IPS-11a (cell line): ENCODE measurements around the gene PLG.
"Not testable (repeated sequence)": the region's sequence is repeated elsewhere in the genome, so short reads cannot be mapped to it uniquely, and the experiment has no call there.

ENCODE experiments used
- H3K4me3 ChIP-seq: one replicate; pipeline ENCODE4 v1.5.1; 2013; ENCODE audit warnings: low read depth, low read length, control low read depth

The PLG gene

DNA sequence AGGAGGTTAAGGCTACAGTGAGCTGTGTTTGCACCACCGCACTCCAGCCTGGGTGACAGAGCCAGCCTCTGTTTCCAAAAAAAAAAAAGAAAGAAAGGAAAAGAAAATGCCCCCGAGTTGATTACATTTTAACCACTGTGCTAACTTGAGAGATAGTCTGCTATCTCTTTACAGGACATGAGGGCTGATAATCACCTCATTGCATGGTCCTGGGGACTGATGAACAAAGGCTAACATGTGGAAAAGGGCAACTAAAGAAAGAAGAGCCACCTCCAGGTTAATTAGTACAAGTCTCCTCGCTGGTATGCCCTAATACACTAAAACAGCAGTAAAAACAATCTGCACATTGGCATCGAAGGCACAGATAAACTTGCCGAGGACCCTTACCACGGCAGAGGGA is 4.2 kb upstream of the PLG start:
- no peak overlapping the region for H3K4me3 ChIP-seq

DNA sequence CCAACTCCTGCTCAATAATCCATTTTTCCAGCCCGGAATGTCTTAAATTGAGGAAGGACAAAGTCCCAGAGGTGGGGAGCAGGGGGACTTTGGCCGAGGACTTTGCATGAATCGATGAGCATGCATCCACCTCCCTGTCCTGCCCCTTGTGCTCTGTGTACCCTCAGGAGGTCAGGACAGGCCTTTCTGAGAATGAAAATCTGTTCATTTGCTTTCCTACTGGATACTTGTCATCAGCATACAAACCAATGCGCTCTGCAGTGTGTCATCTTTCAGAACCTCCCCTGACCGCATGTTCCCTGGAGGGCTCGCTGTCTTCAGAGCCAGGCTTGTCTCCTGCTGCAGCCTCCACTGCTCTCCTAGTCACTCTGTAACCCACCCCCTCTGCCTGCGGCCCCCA is 2.6 kb downstream of the PLG start:
- not testable (repeated sequence) for H3K4me3 ChIP-seq

DNA sequence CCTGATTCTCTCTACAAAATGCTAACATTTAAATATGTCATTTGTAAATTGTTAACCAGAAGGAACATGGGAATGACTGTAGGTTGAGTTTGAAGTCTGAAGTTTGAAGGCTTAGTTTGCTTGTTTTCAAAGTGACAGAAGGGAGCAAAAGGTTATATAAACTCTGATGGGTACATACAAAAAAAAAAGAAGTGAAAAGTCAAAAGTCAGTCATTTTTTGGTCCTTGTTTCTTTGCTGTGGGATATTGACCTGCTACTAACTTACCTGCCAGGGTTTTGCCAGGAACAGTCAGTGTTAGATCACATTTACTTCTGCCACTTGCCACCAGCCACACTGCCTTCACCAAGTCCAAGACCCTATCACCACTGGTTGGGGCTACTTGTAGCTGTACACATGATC is 6.9 kb downstream of the PLG start:
- H3K4me3 ChIP-seq: not testable (repeated sequence)

DNA sequence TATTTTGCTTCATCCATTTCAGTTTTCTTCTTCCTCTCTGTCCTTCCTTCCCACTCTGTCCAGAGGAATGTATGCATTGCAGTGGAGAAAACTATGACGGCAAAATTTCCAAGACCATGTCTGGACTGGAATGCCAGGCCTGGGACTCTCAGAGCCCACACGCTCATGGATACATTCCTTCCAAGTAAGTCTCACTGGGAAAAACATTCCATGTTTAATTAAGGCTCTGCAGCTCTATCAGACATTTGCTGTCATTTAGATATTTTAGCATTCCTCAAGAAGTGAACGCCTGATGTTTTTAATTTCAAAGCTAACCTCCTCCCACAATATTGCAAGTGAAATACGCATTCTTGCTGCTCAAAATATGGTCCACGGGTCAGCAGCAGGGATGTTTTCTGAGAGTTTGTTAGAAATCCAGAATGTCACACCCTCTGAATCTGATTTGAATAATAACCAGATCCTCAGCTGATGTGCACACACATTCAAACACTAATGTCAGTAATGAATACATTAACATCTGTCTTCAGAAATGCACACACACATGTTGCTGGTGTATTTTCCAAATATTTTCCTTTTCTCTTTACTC is 12.8 kb downstream of the PLG start:
- H3K4me3 ChIP-seq: no peak overlapping the region

DNA sequence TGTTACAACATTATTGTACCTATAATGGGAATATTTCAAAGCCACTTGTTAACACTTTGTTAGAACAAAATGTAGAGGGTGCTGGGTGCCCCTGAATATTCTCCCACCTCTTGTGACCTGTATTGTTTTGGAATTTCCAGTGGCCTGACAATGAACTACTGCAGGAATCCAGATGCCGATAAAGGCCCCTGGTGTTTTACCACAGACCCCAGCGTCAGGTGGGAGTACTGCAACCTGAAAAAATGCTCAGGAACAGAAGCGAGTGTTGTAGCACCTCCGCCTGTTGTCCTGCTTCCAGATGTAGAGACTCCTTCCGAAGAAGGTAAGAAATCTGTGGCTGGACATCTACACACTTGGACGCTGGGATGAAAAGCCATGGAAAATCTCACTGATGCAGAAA is 28.9 kb downstream of the PLG start:
- no peak overlapping the region for H3K4me3 ChIP-seq

DNA sequence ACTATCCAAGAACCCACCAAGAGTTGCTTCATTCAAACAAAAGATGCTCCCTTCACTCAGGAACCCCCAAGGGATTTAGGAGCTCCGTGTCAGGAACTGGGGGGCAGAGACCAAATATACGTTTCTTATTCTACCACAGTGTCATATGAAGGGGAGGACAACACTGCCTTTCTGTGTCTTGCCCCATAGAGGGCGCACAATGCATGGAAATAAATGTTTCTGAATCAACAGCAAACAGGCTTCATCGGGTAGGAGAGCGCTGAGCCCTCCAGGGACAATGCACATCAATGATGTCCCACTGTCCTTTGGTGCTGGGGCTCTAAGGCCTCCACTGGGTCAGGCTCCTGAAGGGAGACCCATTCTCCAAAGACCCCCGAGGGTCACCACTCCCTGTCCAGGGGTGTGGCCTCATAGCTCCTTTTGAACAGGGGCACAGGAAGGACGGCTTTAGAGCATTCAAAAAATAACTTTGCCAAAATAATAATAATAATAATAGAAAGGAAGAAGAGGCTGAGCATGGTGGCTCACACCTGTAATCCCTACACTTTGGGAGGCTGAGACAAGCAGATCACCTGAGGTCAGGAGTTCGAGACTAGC is 31.1 kb downstream of the PLG start:
- no peak overlapping the region for H3K4me3 ChIP-seq

DNA sequence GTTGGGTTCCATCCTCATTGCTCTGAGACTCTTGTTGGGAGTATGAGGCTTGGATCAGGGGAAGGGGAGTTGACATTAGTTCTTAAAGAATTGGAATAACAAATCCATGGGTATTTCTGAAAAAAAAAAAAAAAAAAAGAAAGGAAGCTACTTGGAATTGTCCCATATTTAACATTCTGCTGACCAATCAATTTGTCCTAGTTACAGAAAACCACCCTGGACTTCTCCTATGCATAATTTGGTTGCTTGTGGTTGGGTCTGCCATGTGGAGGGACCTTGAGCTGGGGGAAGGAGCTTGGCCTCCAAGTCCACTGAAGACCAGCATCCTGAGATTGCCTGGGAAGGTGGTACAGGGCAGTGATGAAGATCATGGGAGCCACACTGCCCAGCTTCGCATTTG is 32.6 kb downstream of the PLG start:
- no peak overlapping the region for H3K4me3 ChIP-seq

DNA sequence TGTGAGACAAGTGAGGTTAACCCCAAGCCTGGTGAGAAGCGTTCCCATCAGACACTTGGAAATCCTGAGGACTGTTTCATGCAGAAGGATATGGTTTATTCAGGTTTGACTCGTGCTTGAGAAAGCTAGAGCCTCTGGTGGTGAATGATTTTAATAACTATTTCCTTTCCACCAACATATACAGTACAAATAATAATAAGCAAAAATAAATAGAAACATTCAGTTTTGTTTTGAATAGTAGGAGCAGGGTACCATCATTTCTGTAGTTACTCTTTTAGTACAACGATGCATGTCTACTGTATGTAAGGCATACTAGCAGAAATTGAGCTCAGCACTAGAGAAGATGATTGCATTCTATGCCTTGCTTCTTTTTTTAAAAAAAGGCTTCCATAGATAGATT is 33.5 kb downstream of the PLG start:
- no peak overlapping the region for H3K4me3 ChIP-seq

DNA sequence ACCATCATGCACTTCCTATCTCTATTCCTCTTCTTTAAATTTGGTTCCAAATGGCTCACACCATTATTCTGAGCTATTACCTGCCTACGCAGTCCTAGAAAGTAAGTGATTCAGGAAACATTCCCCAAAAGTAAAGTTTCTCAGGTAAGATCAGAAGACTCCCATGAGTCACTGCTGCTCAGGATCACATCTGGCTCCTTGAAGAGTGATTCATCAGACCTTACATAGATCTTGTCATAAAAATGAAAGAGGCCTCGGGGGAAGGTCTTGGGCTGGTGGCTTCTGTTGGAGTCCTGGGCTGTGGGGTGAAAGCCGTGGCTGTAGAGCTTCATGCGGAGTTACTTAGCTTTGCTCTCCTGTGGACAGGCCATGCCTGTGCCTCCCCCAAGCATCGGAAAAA is 35.9 kb downstream of the PLG start:
- no peak overlapping the region for H3K4me3 ChIP-seq

DNA sequence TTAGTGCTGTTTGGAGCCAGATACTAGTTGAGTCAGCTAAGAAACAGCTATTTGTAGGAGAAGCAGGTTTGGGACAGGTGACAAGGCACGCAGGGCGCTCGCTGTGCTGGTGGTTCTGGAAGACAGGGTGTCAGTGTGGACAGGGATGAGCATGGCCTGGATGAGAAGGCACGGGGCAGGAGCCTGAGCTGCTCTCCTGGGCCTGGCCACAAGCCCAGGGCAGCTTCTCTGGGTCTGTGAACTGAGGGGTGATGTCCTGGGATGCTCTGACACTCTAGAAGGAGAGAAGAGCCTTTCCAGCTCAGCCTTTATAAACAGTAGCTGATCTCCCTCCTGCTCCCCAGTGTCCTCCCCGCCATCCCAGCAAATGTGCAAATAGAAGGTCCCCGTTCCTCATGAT is 37.9 kb downstream of the PLG start:
- H3K4me3 ChIP-seq: no peak overlapping the region

DNA sequence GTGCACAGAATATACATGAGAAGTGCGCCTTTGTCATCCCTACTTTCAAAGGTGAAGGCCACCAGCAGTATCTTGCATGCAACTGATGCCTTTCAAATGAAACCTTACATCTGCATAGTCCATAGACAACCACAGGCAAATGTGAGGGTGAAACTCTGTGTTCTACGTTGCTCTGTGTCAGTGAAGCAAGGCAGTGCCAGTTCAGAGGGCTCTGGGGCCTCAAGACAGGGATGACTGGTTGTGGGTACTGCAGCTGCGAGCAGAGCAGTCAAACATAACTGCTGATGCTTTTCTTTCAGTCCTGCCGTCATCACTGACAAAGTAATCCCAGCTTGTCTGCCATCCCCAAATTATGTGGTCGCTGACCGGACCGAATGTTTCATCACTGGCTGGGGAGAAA is 39.0 kb downstream of the PLG start:
- H3K4me3 ChIP-seq: not testable (repeated sequence)

DNA sequence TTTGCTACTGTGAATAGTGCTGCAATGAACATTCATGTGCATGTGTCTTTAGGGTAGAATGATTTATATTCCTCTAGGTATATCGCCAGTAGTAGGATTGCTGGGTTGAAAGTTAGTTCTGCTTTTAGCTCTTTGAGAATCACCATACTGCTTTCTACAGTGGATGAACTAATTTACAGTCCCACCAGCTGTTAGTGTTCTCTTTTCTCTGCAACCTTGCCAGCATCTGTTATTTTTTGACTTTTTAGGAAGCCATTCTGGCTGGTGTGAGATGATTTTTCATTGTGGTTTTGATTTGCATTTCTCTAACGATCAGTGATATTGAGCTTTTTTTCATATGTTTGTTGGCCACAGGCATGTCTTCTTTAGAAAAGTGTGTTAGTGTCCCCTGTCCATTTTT is 40.0 kb downstream of the PLG start:
- H3K4me3 ChIP-seq: no peak overlapping the region

DNA sequence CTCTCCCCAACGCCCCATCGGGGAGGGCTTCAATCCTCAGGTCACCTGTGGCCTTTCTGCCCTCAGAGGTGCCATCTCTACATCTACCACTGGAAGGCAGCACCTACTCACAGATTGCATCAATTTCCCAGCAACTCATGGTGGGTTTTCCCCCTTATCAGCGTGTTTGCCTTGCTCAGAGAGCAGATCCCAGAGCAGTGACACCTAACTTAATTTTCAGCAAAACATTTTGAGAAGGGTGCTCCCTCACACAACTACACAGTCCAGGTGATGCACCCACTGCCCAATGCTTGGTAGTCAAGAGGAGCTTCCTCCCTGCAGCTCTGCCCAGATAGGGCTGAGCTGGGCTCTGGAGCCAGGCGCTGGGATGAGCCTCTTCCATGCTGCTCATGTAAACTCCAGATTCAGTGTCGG is 48.2 kb downstream of the PLG start:
- no peak overlapping the region for H3K4me3 ChIP-seq

DNA sequence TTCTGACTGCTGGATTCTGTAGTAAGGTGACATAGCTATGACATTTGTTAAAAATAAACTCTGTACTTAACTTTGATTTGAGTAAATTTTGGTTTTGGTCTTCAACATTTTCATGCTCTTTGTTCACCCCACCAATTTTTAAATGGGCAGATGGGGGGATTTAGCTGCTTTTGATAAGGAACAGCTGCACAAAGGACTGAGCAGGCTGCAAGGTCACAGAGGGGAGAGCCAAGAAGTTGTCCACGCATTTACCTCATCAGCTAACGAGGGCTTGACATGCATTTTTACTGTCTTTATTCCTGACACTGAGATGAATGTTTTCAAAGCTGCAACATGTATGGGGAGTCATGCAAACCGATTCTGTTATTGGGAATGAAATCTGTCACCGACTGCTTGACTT is 51.2 kb downstream of the PLG start:
- not testable (repeated sequence) for H3K4me3 ChIP-seq

DNA sequence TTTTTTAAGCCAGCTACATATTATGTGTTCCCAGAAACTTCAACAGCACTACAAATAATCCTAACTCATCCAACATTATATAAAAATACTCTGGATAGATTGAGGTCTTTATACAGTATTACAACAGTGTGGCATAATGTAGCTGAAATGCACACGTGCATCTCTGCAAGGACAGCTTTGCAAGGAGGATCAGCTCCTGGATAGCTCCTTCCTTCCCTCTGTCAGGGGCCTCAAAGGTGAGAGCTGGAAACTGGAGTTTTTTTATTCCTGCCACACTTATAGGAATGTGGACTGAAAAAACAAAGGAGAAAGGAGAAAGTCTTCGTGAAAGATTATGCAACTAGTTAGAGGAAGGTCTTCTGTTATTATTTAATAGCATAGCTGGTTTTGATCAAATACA is 53.1 kb downstream of the PLG start:
- no peak overlapping the region for H3K4me3 ChIP-seq

DNA sequence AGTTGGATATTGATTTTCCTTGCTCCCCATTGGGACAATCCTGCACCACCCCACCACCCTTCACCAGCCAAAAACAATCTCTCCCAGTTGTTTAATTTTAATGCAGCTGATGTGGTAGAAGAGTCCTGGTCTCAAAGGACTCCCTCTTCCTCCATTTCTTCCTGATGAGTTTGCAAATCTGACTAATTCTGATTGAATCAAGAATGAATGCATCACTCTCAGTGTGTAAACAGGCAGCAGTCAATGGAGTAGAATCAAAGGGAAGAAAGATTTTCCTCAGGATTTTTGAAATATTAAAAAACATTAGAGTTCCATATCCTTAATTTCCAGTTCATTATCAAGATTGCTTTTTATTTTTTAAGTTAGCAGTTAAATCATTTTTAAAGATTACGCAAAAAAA is 54.0 kb downstream of the PLG start:
- no peak overlapping the region for H3K4me3 ChIP-seq

DNA sequence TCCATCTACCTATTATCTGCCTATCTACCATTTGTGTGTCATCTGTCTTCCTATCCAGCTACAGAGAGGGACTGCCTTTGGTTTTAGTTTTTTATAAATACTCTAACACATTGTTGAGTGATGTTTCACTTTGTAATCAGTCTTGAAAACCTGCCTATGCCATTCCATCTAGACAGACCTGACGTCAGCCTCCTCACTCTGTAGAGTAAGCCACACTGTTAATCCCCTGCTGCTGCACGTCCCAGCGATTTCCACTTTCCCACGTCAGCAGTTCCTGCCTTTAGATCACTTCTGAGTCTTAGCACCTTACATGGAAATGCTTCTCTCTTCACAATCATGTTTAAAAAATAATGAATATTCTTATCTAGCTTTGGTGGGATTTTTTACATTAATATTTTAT is 54.8 kb downstream of the PLG start:
- H3K4me3 ChIP-seq: no peak overlapping the region

DNA sequence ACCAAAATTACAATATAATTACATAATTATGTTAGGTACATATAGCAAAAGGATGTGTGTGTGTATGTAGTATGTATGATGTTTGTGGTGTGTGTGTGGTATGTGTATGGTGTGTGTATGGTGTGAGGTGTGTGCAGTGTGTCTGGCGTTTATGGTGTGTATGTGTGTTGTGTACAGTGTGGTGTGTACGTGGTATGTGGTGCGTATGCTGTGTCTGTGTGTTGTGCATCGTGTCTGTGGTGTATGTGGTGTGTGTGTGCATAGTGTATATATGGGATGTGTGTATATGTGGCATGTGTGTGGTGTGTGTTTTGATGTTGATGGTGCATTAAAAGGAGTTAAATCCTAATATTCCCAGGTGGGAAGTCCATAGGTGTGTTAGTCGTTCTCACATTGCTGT is 62.8 kb downstream of the PLG start:
- no peak overlapping the region for H3K4me3 ChIP-seq

DNA sequence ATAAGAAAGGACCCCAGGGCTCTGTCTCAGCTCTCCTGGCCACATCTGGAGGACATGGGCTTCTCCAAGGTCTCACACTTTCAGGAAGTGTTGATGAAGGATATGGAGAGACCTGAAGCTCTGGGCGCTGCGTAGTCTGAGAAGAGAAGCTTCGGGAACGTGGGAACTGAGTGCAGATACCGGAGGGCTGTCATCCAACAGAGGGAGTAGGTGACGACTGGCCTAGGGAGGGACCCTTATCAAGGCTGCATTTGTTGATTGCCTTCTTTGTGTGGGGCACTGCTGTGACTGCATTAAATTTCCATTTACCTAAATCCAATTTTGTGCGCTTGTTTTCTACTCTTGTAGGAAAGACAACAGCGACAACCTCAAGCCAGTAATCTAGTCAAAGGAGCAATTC is 63.4 kb downstream of the PLG start:
- no peak overlapping the region for H3K4me3 ChIP-seq

DNA sequence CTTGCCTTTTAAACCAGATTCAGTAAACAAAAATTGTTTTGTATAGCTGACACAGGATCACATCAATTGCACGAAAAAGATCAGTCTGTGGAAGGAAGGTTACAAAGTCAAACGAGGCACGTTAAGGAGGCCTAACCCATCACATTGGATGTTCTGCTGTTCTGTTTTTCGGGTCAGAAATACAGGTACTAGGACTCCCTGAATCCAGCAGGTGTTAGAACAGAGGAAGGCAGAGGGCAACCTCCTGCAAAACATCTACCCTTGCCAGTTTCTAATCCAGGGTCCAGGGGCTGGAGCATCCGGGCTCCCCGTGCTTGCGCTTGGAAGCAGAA is 64.6 kb downstream of the PLG start:
- H3K4me3 ChIP-seq: peak overlapping the region; percentile 44

DNA sequence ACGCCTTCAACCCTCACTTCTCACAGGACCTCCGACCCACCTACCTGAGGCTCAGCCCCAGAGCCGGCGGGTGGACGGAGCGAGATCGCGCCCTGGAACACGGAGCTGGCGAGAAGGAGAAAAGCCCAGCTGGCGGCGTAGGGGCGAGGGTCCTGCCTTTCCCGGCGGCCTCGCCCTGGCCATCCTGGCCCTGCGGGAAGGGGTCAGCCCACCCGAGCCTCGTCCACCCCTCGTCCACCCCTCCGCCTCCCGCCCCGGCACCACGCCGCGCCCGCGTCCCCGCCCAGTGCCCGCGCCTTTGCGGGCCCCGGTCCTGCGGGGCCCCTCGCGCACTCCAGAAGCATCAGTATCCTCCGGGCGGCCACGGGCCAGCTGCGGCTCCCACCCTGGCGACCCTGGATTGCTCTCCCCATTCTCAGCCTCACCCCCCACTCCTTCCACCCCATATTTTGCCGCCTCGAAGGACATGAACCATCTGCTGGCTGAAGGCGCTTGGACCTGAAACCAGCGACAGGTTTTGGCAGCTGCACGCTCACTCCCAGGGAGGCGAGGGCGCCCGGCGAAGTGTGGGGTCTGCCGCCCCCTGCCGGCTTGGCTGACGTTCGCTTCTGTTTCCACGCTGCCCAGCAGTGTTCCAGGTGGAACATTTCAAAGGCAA is 65.1 kb downstream of the PLG start:
- H3K4me3 ChIP-seq: peak overlapping the region; percentile 44

DNA sequence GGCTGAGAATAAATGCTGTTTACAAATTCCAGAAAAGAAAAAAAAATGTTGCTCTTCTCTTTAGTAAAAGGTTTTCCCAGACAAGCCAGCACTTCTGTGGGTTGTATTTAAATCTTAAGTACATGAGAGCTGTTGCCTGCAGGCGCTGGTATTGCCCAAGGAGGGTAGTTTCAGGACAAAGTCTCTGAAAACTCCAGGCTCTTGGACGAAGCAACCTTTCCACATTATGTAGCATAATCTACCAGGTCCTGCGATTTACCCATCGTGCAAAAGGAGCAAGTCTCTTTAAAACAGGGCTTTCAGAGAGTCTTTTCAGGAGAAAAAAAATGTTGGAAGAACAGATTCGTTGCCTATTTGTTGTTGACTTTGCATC is 65.6 kb downstream of the PLG start:
- H3K4me3 ChIP-seq: peak overlapping the region; percentile 44

DNA sequence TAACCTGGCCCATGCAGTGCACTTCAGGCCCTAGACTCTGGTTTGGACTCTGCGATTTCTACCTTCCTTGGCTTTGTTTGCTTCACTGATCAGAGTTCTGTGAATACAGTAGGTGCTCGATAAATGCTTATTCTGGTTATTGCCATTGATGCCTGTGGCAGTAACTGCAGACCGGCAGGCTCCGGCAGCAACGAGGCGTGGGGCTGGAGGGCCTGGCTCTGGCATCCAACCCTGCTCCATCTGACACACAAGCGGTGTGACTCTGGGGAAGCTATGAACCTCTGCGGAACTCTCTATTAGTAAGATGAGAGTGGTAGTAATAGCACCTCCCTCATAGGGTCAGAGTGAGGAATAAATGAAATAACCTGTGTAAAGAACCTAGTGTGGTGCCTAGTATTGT is 66.1 kb downstream of the PLG start:
- H3K4me3 ChIP-seq: no peak overlapping the region
